ENCODE data around the gene ABAT. TPM values are rescaled to one million over a fixed set of nuclear protein-coding genes. Genes with fewer than 3 reads are reported as not detected.

ABAT gene
- total RNA-seq, 1 experiment from 2014 or later, result 7.3 TPM

- no peaks in the 10 kb centered on the region for H3K23me2 ChIP-seq (ENCODE audit: insufficient read length, low read depth, low read length, poor library complexity, severe bottlenecking)
- H3K23ac ChIP-seq (ENCODE audit: insufficient read length, low read depth, low read length), result no peak overlapping the region
- H3K79me2 ChIP-seq (ENCODE audit: insufficient read depth, low read length), result no peaks in the 10 kb centered on the region
- no peaks in the 10 kb centered on the region for H3K9me3 ChIP-seq (ENCODE audit: control insufficient read depth, low read depth, low read length)
- Mint-ChIP-seq H3K4me3 (no peak overlapping the region), H3K9me3 (no peaks in the 10 kb centered on the region), H3K27me3 (ENCODE audit: low read depth) (peaks cover 4% of the 10 kb centered on the region; the same call in 1 of the 2 replicates), H3K36me3 (ENCODE audit: insufficient read depth in 1 of 3, low read depth in 3 of 3) (no peaks in the 10 kb centered on the region; a peak in 1 of 7 replicates), H3K27ac (no peak overlapping the region), H3K4me1 (peaks cover 16 to 24% of the 10 kb centered on the region in 2 experiments)
- no peak overlapping the region for H3K9ac ChIP-seq (ENCODE audit: extremely low read depth, insufficient read length, low read length)
- H3T11ph ChIP-seq (ENCODE audit: low read length), result no peak overlapping the region
- no peak overlapping the region for H2BK15ac ChIP-seq (ENCODE audit: low read depth, low read length)
- no peak overlapping the region for H4K5ac ChIP-seq (ENCODE audit: insufficient read length, low read depth, low read length)
- H3K4ac ChIP-seq (ENCODE audit: low read depth, low read length), result no peak overlapping the region
- no peak overlapping the region for H4K91ac ChIP-seq (ENCODE audit: insufficient read length, low read depth, low read length)
- 0 out of 2 replicates have a peak, but pooled peaks cover 5% of the 10 kb centered on the region for H3K4me1 ChIP-seq (ENCODE audit: insufficient read depth, low read length)
- WGBS (ENCODE audit: extremely low coverage, insufficient read length, low lambda C conversion rate), result no CpG with 5 or more reads among the region's 5 CpGs
- H2AK5ac ChIP-seq (ENCODE audit: insufficient read length, low read length), result no peak overlapping the region
- no peak overlapping the region for H4K8ac ChIP-seq (replicated peaks; ENCODE audit: insufficient read length, low read depth, low read length)
- H3K4me2 ChIP-seq (ENCODE audit: insufficient read depth, insufficient read length, low read length), result no peak overlapping the region
- H2BK20ac ChIP-seq (ENCODE audit: low read depth, low read length, poor library complexity, severe bottlenecking), result no peak overlapping the region
- no peak overlapping the region for H3K27ac ChIP-seq (ENCODE audit: insufficient read length, low read depth, low read length)
- no peak overlapping the region for H2BK5ac ChIP-seq (ENCODE audit: insufficient read length, low read length)
- no peak for TF ChIP-seq CTCF (conservative IDR thresholded peaks at IDR 0.05)
- H3K56ac ChIP-seq (ENCODE audit: insufficient read length, low read depth, low read length), result no peak overlapping the region
- no peaks in the 10 kb centered on the region for H4K20me1 ChIP-seq (ENCODE audit: control insufficient read depth, insufficient read depth, insufficient read length)
- H2BK12ac ChIP-seq (ENCODE audit: insufficient read length, low read depth, low read length), result no peak overlapping the region
- H3K14ac ChIP-seq (ENCODE audit: insufficient read depth, low read length), result no peak overlapping the region
- H2BK120ac ChIP-seq (ENCODE audit: low read depth, low read length, poor library complexity, severe bottlenecking), result no peak overlapping the region
- no peak for DNase-seq
- no peaks in the 10 kb centered on the region for H3K79me1 ChIP-seq (ENCODE audit: insufficient read depth, low read depth, low read length, poor library complexity, severe bottlenecking)
- no peak overlapping the region for H3K18ac ChIP-seq (ENCODE audit: insufficient read length, low read depth, low read length)
- no peaks in the 10 kb centered on the region for H3K27me3 ChIP-seq (ENCODE audit: insufficient read depth, low read length)
- no peak overlapping the region for H2AFZ ChIP-seq (ENCODE audit: low read length)
These were observed 43.5 kb downstream of the ABAT start for GRCh38 chr16:8717892-8718415.
